Gastroesophageal sphincter (tissue), 4 donors: Measurements from ENCODE around the gene SUSD3. TPM values are rescaled to one million over a fixed set of nuclear protein-coding genes. Genes with fewer than 3 reads are reported as not detected.

ENCODE experiments used
- ATAC-seq: fragments of 150-250 bp; one replicate; pipeline ENCODE4 v1.9.1; 2016; ENCODE audit warnings: mild to moderate bottlenecking, moderate library complexity
- H3K27ac ChIP-seq, 4 donors: fragments of 200-600 bp; sonication (generic) in 3 of 4; 1 replicate in 3 of 4; 2 replicates in 1 of 4; pipeline ENCODE4 v1.5.1; 2016 to 2019
- H3K27me3 ChIP-seq: fragments of 200-600 bp; sonication (generic); one replicate; pipeline ENCODE4 v1.5.1; 2019
- H3K36me3 ChIP-seq, 2 donors: fragments of 200-600 bp; sonication (generic); one replicate each; pipeline ENCODE4 v1.5.1; 2019; ENCODE audit warnings: control low read depth in 1 of 2
- H3K4me1 ChIP-seq, 3 donors: fragments of 200-600 bp; sonication (generic); 1 replicate in 2 of 3; 2 replicates in 1 of 3; pipeline ENCODE4 v1.5.1; 2016 to 2019; ENCODE audit warnings: control low read depth in 2 of 3
- H3K4me3 ChIP-seq, 2 donors: fragments of 200-600 bp; sonication (generic); one replicate each; pipeline ENCODE4 v1.5.1; 2019; ENCODE audit warnings: mild to moderate bottlenecking in 1 of 2, moderate library complexity in 1 of 2
- H3K9me3 ChIP-seq, 3 donors: fragments of 200-600 bp; sonication (generic); one replicate each; pipeline ENCODE4 v1.5.1; 2017 to 2019; ENCODE audit warnings: control low read depth in 2 of 3
- CTCF ChIP-seq, 4 experiments: fragments of 200-600 bp in 2 of 4; fragments of 450-650 bp in 2 of 4; sonication (generic) in 1 of 4; IDR thresholded peaks; one replicate each; pipeline ENCODE4 v1.5.1; 2017 to 2019; ENCODE audit warnings: antibody characterized with exemption in 4 of 4, mild to moderate bottlenecking in 2 of 4, moderate library complexity in 2 of 4
- EP300 ChIP-seq: sonication (generic); formaldehyde crosslinking; IDR thresholded peaks from one replicate; pipeline ENCODE4 v1.6.1; 2017; ENCODE audit warnings: antibody characterized with exemption, mild to moderate bottlenecking
- POLR2A ChIP-seq, 2 donors: fragments of 450-650 bp; IDR thresholded peaks; one replicate each; pipeline ENCODE4 v1.6.1; 2017; ENCODE audit warnings: antibody characterized with exemption in 2 of 2, mild to moderate bottlenecking in 2 of 2, moderate library complexity in 1 of 2
- POLR2AphosphoS5 ChIP-seq: sonication (generic); formaldehyde crosslinking; IDR thresholded peaks from one replicate; pipeline ENCODE4 v1.6.1; 2017; ENCODE audit warnings: antibody characterized with exemption
- WGBS, 2 donors: methylation state at CpG; one replicate each; pipeline ENCODE4 v1.1.5; 2018; ENCODE audit warnings: low coverage in 1 of 2; 5-methylcytosine and 5-hydroxymethylcytosine counted together
- total RNA-seq, 4 donors: library from RNA; depleted of rRNA; stranded (reverse); fragments of >200 nt; gene quantifications; one replicate each; pipeline ENCODE4 v1.1.0, GENCODE V29; 2016

SUSD3 gene
- total RNA-seq, 4 donors from 2014 or later = 1.5 to 4.7 (median 2.1) TPM; not detected in 1

- Histone ChIP-seq H3K27me3 (no peaks in the 10 kb centered on the region), H3K4me1 (no peaks in the 10 kb centered on the region), H3K9me3 (no peaks in the 10 kb centered on the region), H3K27ac (no peak overlapping the region), H3K36me3 (no peaks in the 10 kb centered on the region), H3K4me3 (no peak overlapping the region)
- TF ChIP-seq CTCF (IDR thresholded peaks at IDR 0.05) (no peak), POLR2AphosphoS5 (no peak), POLR2A (IDR thresholded peaks at IDR 0.05) (no peak), EP300 (no peak)
- ATAC-seq = no peak
- 100% methylated on average over 2 to 3 of the region's 4 CpGs for WGBS, 2 donors
Measured at GRCh38 chr9:93085676-93086075, 27.2 kb downstream of the SUSD3 start.

DNA sequence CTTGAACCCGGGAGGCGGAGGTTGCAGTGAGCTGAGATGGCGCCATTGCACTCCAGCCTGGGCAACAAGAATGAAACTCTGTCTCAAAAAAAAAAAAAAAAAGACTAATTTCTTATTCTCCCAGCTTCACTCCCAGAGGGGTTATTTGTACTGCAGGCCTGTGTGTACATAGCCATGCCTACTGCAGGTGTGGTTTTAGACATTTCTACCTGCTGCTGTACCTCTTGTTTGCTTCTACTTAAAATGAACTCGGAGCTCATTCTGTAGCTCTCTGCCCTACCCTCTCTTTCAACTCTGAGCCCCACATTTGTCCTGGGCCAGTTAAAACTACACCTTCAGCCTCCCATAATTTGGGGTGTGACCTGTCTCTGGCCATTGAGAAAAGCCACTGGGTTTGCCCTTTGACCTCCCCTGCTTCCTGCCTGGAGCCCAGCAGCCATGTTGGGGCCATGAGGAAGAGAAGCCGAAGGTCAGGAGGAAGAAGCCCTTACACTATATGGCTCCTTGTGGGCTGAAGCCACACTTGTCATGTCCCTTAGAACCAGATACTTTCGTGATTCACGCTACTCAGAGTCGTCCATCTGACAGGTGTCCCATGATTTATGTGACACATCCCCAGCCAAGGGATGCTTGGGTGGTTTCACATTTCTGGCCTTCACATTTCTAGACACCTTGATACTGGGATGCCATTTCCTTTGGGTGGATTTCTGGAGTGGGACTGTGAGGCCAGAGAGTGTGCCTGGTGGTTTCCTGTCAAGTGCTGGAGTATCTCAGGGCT is 28.1 kb downstream of the SUSD3 start:
- H3K27me3 ChIP-seq = no peaks in the 10 kb centered on the region
- 89 to 93% methylated on average over 4 to 7 of the region's 8 CpGs for WGBS, 2 donors
- H3K36me3 ChIP-seq = no peaks in the 10 kb centered on the region
- no peak overlapping the region for H3K27ac ChIP-seq
- no peaks in the 10 kb centered on the region for H3K4me1 ChIP-seq
- no peak for TF ChIP-seq POLR2AphosphoS5
- TF ChIP-seq CTCF (IDR thresholded peaks at IDR 0.05) = no peak
- no peak for TF ChIP-seq EP300
- no peak for TF ChIP-seq POLR2A (IDR thresholded peaks at IDR 0.05)
- ATAC-seq = no peak
- no peak overlapping the region for H3K4me3 ChIP-seq
- peaks cover 0 to 7% (median 0%) of the 10 kb centered on the region in 3 donors for H3K9me3 ChIP-seq

GRCh38 chr9:93087971-93088655 is 29.6 kb downstream of the SUSD3 start:
- peaks cover 0 to 6% (median 0%) of the 10 kb centered on the region in 3 donors for H3K4me1 ChIP-seq
- H3K36me3 ChIP-seq = no peaks in the 10 kb centered on the region
- peaks cover 0 to 8% (median 0%) of the 10 kb centered on the region in 3 donors for H3K9me3 ChIP-seq
- H3K27ac ChIP-seq = no peak overlapping the region
- WGBS, 2 donors = 89 to 100% methylated on average over 5 to 8 of the region's 12 CpGs
- TF ChIP-seq CTCF (IDR thresholded peaks at IDR 0.05) = no peak
- TF ChIP-seq POLR2AphosphoS5 = no peak
- H3K4me3 ChIP-seq = no peak overlapping the region
- no peaks in the 10 kb centered on the region for H3K27me3 ChIP-seq
- ATAC-seq = no peak

GRCh38 chr9:93088656-93089015 is 30.1 kb downstream of the SUSD3 start:
- Histone ChIP-seq H3K4me1 (peaks cover 0 to 11% (median 4%) of the 10 kb centered on the region in 3 donors), H3K4me3 (no peak overlapping the region), H3K9me3 (peaks cover 0 to 8% (median 0%) of the 10 kb centered on the region in 3 donors), H3K36me3 (no peaks in the 10 kb centered on the region), H3K27me3 (no peaks in the 10 kb centered on the region), H3K27ac (no peak overlapping the region)
- ATAC-seq = no peak
- TF ChIP-seq EP300 (no peak), CTCF (IDR thresholded peaks at IDR 0.05) (no peak), POLR2A (IDR thresholded peaks at IDR 0.05) (no peak), POLR2AphosphoS5 (no peak)
- 100% methylated on average over 1 of the region's 4 CpGs; no CpG with 5 or more reads in 1 of the 2 donors for WGBS, 2 donors
